SK-N-SH treated with all-trans-retinoic acid at 6 μM for 48 hours (cell line): ENCODE data around the gene SLAMF1.

ENCODE experiments used
- CSDC2 ChIP-seq: fragments of 250-450 bp; sonication (Bioruptor Pico); IDR thresholded peaks from 2 replicates; pipeline ENCODE4 v1.5.0; 2020; ENCODE audit warnings: mild to moderate bottlenecking, moderate library complexity
- GLIS3 ChIP-seq: fragments of 250-450 bp; sonication (Bioruptor Pico); IDR thresholded peaks from 2 replicates; pipeline ENCODE4 v1.5.0; 2020; ENCODE audit warnings: mild to moderate bottlenecking, moderate library complexity
- OSR1 ChIP-seq: fragments of 250-450 bp; sonication (Bioruptor Pico); IDR thresholded peaks from 2 replicates; pipeline ENCODE4 v1.8.0; 2022; ENCODE audit warnings: moderate library complexity, mild to moderate bottlenecking, inconsistent platforms
- PPARA ChIP-seq: fragments of 250-450 bp; sonication (Bioruptor Pico); IDR thresholded peaks from 2 replicates; pipeline ENCODE4 v1.5.0; 2020; ENCODE audit warnings: mild to moderate bottlenecking, borderline replicate concordance
- RARB ChIP-seq: fragments of 250-450 bp; sonication (Bioruptor Pico); IDR thresholded peaks from 2 replicates; pipeline ENCODE4 v1.8.0; 2021; ENCODE audit warnings: mild to moderate bottlenecking, moderate library complexity
- TCF4 ChIP-seq: fragments of 250-450 bp; sonication (Bioruptor Pico); IDR thresholded peaks from 2 replicates; pipeline ENCODE4 v1.8.0; 2021; ENCODE audit warnings: mild to moderate bottlenecking, moderate library complexity, borderline replicate concordance
- ZC3H10 ChIP-seq: fragments of 250-450 bp; sonication (Bioruptor Pico); IDR thresholded peaks from 2 replicates; pipeline ENCODE4 v1.5.1; 2021; ENCODE audit warnings: mild to moderate bottlenecking, moderate library complexity
- ZFP3 ChIP-seq: fragments of 250-450 bp; sonication (Bioruptor Pico); IDR thresholded peaks from 2 replicates; pipeline ENCODE4 v1.5.0; 2020; ENCODE audit warnings: mild to moderate bottlenecking, moderate library complexity
- ZFP30 ChIP-seq: fragments of 450-650 bp; formaldehyde crosslinking; IDR thresholded peaks from 2 replicates; pipeline ENCODE4 v1.5.0; 2022; ENCODE audit warnings: mild to moderate bottlenecking, moderate library complexity
- ZNF565 ChIP-seq: fragments of 450-650 bp; formaldehyde crosslinking; conservative IDR thresholded peaks from 2 replicates; pipeline ENCODE4 v1.5.0; 2020; ENCODE audit warnings: low read depth, mild to moderate bottlenecking, moderate library complexity
- TF ChIP-seq, protein P1 (sequence below): fragments of 250-450 bp; sonication (Bioruptor Pico); IDR thresholded peaks from 2 replicates; pipeline ENCODE4 v1.8.0; 2020; ENCODE audit warnings: mild to moderate bottlenecking, moderate library complexity, borderline replicate concordance
- TF ChIP-seq, protein P2 (sequence below): fragments of 250-450 bp; sonication (Bioruptor Pico); IDR thresholded peaks from 2 replicates; pipeline ENCODE4 v1.8.0; 2021; ENCODE audit warnings: low read depth, mild to moderate bottlenecking, moderate library complexity, borderline replicate concordance

DNA sequence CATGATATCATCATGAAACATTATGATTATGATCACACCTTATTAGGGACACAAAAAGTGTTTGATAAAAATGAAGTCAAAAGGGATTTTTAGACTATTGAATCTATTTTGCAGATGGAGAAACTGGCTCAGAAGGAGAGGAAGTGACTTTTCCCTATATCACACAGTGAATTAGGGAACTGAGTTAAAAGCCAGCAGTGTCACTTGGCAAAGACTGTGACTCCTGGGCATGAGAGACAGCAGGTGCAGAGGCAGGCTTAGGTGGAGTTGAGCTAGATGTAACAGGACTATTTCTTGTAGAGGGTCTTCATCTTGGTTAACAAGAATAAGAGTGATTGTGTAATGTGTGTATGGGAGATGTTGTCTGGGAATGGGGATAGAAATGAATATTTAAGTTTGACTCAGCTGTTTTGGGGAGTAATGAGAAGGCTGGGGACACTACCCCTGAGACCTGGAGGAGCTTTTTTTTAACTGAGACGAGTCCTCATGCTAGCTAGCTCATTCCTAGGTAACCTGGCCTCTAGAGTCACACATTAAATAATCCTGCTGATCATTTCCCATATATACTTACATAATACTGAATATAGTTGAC is 66.5 kb downstream of the SLAMF1 start:
- no peak for TF ChIP-seq OSR1 (CRISPR knock-in tag)
- TF ChIP-seq RARB (CRISPR knock-in tag): no peak
- TF ChIP-seq ZFP30: no peak
- no peak for TF ChIP-seq ZC3H10 (CRISPR knock-in tag)
- TF ChIP-seq TCF4 (CRISPR knock-in tag): no peak
- TF ChIP-seq ZNF565 (CRISPR knock-in tag): no peak
- TF ChIP-seq, protein P1, sequence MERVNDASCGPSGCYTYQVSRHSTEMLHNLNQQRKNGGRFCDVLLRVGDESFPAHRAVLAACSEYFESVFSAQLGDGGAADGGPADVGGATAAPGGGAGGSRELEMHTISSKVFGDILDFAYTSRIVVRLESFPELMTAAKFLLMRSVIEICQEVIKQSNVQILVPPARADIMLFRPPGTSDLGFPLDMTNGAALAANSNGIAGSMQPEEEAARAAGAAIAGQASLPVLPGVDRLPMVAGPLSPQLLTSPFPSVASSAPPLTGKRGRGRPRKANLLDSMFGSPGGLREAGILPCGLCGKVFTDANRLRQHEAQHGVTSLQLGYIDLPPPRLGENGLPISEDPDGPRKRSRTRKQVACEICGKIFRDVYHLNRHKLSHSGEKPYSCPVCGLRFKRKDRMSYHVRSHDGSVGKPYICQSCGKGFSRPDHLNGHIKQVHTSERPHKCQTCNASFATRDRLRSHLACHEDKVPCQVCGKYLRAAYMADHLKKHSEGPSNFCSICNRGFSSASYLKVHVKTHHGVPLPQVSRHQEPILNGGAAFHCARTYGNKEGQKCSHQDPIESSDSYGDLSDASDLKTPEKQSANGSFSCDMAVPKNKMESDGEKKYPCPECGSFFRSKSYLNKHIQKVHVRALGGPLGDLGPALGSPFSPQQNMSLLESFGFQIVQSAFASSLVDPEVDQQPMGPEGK (CRISPR knock-in tag): no peak
- TF ChIP-seq, protein P2, sequence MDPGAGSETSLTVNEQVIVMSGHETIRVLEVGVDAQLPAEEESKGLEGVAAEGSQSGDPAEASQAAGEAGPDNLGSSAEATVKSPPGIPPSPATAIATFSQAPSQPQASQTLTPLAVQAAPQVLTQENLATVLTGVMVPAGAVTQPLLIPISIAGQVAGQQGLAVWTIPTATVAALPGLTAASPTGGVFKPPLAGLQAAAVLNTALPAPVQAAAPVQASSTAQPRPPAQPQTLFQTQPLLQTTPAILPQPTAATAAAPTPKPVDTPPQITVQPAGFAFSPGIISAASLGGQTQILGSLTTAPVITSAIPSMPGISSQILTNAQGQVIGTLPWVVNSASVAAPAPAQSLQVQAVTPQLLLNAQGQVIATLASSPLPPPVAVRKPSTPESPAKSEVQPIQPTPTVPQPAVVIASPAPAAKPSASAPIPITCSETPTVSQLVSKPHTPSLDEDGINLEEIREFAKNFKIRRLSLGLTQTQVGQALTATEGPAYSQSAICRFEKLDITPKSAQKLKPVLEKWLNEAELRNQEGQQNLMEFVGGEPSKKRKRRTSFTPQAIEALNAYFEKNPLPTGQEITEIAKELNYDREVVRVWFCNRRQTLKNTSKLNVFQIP: no peak
- no peak for TF ChIP-seq GLIS3
- TF ChIP-seq PPARA (CRISPR knock-in tag): no peak
- no peak for TF ChIP-seq ZFP3
- TF ChIP-seq CSDC2 (CRISPR knock-in tag): no peak
